ENCODE data around the gene WWP2. TPM values are rescaled to one million over a fixed set of nuclear protein-coding genes. Genes with fewer than 3 reads are reported as not detected.
"Not testable (repeated sequence)": the region's sequence is repeated elsewhere in the genome, so short reads cannot be mapped to it uniquely, and the experiment has no call there.

The WWP2 gene
- total RNA-seq, 1 donor from 2014 or later, result 38.8 TPM

DNA sequence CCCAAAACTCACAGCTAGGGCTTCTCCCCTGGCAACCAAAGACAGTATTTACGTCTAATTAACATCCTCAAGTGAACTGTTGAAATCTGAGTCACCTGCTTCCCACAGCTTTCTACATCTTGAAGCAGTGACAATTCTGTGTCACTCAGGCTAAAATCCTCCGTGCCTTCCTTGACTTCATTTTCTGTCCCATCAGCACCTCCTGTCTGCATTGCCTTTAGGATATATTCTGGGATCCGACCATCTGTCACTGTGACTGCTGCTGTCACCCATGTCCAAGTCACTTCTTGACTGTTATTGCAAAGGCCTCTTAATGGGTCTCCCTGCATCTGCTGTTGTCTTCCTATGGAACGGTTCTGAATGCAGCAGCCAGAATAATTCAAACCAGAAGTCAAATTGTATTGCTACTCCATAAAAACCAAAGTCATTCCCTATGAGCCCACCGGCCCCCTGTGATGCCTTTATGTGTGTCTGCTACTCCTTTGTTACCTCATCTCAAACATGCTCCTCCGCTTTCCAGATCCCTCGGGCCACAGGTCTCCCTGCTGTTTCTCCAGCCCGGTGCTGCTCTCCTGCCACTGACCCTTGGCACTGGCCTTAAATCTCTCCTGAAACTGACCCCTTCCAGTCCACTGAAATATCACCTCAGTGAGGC lies 56.9 kb downstream of the WWP2 start:
- no peak overlapping the region for H3K27ac Mint-ChIP-seq

GRCh38 chr16:69820926-69821541 lies 58.9 kb downstream of the WWP2 start:
- Mint-ChIP-seq H3K9me3 (peaks cover 5% of the 10 kb centered on the region), H3K27ac (peak overlapping the region; percentile 53), H3K4me3 (no peak overlapping the region), H3K36me3 (peaks cover 13% of the 10 kb centered on the region), H3K4me1 (ENCODE audit: unreplicated experiment) (peaks cover 33% of the 10 kb centered on the region), H3K27me3 (no peaks in the 10 kb centered on the region)
- TF ChIP-seq CTCF (conservative IDR thresholded peaks at IDR 0.05), result no peak
- DNase-seq (ENCODE audit: extremely low spot score, unreplicated experiment), result no peak

More for the DNA sequence above, 56.9 kb downstream of the WWP2 start:
- DNase-seq (ENCODE audit: extremely low spot score, unreplicated experiment), result no peak
- H3K27me3 Mint-ChIP-seq, result no peaks in the 10 kb centered on the region
- peaks cover 5% of the 10 kb centered on the region for H3K9me3 Mint-ChIP-seq
- TF ChIP-seq CTCF (conservative IDR thresholded peaks at IDR 0.05), result no peak
- H3K4me3 Mint-ChIP-seq, result no peak overlapping the region
- peaks cover 38% of the 10 kb centered on the region for H3K4me1 Mint-ChIP-seq (ENCODE audit: unreplicated experiment)
- H3K36me3 Mint-ChIP-seq, result peaks cover 20% of the 10 kb centered on the region

GRCh38 chr16:69821844-69822173 lies 59.7 kb downstream of the WWP2 start:
- no peak for TF ChIP-seq CTCF (conservative IDR thresholded peaks at IDR 0.05)
- peaks cover 33% of the 10 kb centered on the region for H3K4me1 Mint-ChIP-seq (ENCODE audit: unreplicated experiment)
- H3K36me3 Mint-ChIP-seq, result peaks cover 13% of the 10 kb centered on the region
- no peak overlapping the region for H3K4me3 Mint-ChIP-seq
- H3K27me3 Mint-ChIP-seq, result no peaks in the 10 kb centered on the region
- H3K9me3 Mint-ChIP-seq, result peaks cover 5% of the 10 kb centered on the region
- no peak for DNase-seq (ENCODE audit: extremely low spot score, unreplicated experiment)
- peak overlapping the region; percentile 78 for H3K27ac Mint-ChIP-seq

DNA sequence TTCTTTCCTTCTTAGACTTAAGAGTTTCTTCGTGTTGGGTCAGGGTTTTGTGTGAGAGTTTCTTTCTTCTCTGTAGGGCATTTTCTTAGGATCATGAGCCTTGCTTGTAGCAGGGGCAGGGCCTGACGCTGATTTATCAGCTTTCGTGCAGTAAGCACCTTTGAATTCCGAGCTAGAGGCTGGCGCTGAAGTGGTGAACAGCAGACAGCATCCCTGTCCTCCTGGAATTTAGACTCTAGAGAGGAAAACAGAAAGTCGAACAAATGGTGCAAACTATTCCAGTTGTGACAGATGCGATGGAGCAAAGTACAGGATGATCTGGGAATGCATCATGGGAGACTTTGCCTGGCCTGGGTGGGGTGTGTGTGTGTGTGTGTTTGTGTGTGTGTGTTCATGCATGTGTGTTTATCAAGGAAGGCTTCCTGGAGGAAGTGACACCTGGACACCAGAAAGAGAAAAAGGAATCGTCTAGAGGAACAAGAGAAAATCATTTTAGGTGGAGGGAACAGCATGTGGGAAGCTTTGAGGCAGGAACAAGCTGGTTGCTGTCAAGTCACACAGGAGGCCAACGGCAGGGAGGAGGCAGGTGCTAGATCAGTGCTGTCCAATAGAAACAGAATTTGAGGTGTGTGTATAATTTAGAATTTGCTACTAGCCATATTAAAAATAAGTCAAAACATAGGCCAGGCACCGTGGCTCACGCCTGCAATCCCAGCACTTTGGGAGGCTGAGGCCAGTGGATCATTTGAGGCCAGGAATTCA lies 60.2 kb downstream of the WWP2 start:
- Mint-ChIP-seq H3K36me3 (peaks cover 13% of the 10 kb centered on the region), H3K4me1 (ENCODE audit: unreplicated experiment) (peaks cover 33% of the 10 kb centered on the region), H3K27ac (peak overlapping the region; percentile 78), H3K9me3 (peaks cover 5% of the 10 kb centered on the region), H3K27me3 (no peaks in the 10 kb centered on the region), H3K4me3 (no peak overlapping the region)
- DNase-seq (ENCODE audit: extremely low spot score, unreplicated experiment), result no peak
- no peak for TF ChIP-seq CTCF (conservative IDR thresholded peaks at IDR 0.05)

- no peak for TF ChIP-seq CTCF (conservative IDR thresholded peaks at IDR 0.05)
- DNase-seq (ENCODE audit: extremely low spot score, unreplicated experiment), result no peak
- Mint-ChIP-seq H3K27me3 (no peaks in the 10 kb centered on the region), H3K36me3 (peaks cover 14% of the 10 kb centered on the region), H3K4me3 (no peak overlapping the region), H3K27ac (no peak overlapping the region), H3K4me1 (ENCODE audit: unreplicated experiment) (peaks cover 31% of the 10 kb centered on the region), H3K9me3 (no peaks in the 10 kb centered on the region)
Observed at GRCh38 chr16:69823831-69824563, 61.9 kb downstream of the WWP2 start.

GRCh38 chr16:69824564-69825142 lies 62.5 kb downstream of the WWP2 start:
- H3K9me3 Mint-ChIP-seq; H3K27me3 Mint-ChIP-seq; H3K27ac Mint-ChIP-seq; H3K4me3 Mint-ChIP-seq; DNase-seq (ENCODE audit: extremely low spot score, unreplicated experiment): not testable (repeated sequence)
- H3K36me3 Mint-ChIP-seq, result peaks cover 17% of the 10 kb centered on the region
- peaks cover 33% of the 10 kb centered on the region for H3K4me1 Mint-ChIP-seq (ENCODE audit: unreplicated experiment)
